A172 (cell line): Measurements from ENCODE around the gene COL26A1. TPM values are rescaled to one million over a fixed set of nuclear protein-coding genes. Genes with fewer than 3 reads are reported as not detected.

Source experiments
- DNase-seq: peaks from one replicate; pipeline ENCODE4 v3.0.0-alpha.2; 2015; ENCODE audit warnings: low spot score
- total RNA-seq: library from RNA; depleted of rRNA; stranded (reverse); fragments of >200 nt; shearing (Covaris generic); gene quantifications from 2 replicates; pipeline ENCODE4 v1.2.3, GENCODE V29; 2014

The COL26A1 gene
- total RNA-seq, 1 experiment from 2014 or later: not detected

GRCh38 chr7:101565601-101566209 lies 203.0 kb downstream of the COL26A1 start:
- no peak for DNase-seq

GRCh38 chr7:101567230-101567629 lies 204.6 kb downstream of the COL26A1 start:
- no peak for DNase-seq

DNA sequence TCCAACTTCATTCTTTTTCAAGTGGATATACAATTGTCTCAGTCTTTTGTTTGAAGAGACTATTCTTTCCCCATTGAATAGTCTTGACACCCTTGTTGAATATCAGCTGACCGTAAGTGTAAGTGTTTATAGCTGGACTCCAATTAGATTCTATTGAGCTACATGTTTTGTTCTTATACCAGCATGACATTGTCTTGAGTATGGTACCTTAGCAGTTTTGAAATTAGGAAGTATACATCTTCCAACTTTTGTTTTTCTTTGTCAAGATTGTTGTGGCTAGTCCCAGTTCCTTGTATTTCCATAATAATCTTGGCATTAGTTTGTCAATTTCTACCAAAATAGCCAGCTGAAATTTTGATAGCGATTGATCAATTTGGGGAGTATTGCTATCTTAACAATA lies 209.5 kb downstream of the COL26A1 start:
- no peak for DNase-seq

DNA sequence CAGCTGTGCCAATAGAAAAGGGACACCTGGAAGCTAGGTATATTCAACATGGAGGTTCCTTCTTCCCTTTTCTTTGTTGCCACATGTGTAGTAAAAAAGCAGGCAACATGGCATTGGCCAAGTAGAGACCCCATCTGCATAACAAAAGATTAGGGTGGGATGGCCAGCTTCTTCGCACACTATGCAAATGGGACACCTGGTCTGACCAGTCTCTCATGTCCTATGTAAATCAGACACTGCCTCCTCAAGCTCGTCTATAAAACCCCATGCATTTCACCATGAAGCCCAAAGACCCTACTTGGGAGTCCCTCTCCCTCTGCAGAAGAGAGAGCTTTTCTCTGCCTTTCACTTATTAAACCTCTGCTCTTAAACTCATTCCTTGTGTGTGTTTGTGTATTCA lies 212.5 kb downstream of the COL26A1 start:
- DNase-seq: no peak

GRCh38 chr7:101575721-101576120 lies 213.0 kb downstream of the COL26A1 start:
- DNase-seq: no peak

- DNase-seq: no peak
Observed at GRCh38 chr7:101576998-101577397, 214.3 kb downstream of the COL26A1 start.

- no peak for DNase-seq
Observed at GRCh38 chr7:101578552-101578951, 215.9 kb downstream of the COL26A1 start.

- no peak for DNase-seq
Observed at GRCh38 chr7:101580596-101580995, 217.9 kb downstream of the COL26A1 start.

- DNase-seq: no peak
Observed at GRCh38 chr7:101581891-101582290, 219.2 kb downstream of the COL26A1 start.

DNA sequence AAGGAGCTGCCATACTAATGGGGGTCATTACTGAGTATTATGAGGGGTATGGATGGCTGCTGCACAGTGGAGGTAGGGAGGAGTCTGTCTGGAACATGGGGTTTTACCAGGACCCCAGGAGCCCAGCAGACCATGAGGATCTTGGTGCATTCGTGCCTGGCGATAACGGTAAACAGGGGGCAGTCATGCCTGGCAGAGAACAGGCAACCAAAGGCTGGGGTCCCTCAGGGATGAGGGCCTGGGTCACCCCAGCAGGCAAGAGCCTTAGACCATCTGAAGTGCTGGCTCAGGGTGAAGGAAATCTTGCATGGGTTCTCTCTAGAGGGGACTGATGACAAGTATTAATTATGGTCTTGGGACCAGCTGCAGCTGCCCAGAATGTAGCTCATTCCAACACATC lies 220.3 kb downstream of the COL26A1 start:
- no peak for DNase-seq

DNA sequence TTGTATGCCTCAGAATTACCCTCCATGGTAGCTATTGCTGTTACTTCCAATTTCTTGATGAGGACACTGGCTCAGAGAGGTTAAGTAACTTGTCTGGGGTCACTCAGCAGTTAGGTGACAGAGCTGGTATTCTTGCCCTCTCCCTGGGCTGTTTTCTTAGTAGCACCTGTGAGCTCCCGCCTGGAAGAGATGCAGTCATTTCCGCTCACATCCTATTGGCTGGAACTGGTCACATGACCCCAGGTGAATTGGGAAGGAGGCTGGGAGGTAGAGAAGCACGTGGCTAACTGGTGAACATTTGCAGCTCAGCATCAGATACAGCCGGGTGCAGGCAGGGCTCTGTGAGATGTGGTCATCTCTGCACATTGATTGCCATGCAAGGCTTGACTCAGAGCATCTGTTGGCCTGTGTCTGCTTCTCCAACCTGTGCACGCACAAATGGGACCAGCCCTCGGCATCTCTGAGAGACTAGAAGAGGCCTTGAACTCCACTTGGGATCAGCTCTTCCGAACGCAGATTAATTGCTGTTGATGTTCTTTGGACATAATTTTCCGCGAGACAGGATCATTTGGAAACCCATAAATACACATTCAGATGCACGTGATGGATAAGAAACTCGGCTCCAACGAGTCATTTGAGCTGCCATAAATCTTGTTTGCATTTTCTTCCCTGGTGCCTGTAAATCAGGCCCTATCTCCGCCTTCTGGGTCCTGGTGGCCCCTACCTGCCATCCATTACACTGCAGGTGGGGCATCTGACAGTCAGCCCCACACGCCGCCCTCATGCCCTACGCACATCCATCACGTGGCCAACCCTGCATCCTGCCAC lies 223.6 kb downstream of the COL26A1 start:
- no peak for DNase-seq

DNA sequence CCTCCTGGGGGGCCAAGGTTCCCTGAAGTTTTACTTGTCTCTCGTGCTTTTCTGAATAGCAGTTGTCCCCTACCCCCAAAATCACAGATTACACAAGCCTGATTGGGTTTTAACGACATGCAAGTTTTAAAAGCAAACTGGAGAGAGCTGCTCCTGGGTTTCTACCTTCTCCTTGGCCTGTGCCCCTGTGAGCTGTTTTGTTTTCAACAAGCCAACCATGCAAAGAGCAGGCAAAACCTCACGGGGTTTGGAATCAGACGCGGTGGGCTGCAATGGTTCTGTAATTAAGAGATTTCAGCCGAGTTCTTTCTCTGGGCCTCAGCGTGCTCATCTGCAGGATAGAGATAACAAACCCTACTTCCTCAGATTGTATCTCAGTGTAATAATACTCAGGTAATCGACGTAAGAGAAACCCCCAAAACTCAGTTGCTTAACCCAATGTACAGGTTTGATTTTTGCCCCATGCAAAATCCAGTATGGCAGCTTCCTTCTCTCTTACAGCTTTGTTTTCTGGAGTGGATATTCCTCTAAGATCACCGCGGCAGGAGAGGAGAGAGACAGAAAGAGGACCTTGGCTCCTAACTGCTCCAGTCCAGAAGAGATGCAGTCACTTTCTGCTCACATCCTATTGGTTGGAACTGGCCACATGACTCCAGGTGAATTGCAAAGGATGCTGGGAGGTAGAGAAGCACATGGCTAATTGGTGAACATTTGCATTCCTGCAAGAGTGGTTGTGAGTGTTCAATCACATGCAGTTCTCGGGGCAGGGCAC lies 224.4 kb downstream of the COL26A1 start:
- no peak for DNase-seq

GRCh38 chr7:101588131-101588935 lies 225.7 kb downstream of the COL26A1 start:
- DNase-seq: no peak

DNA sequence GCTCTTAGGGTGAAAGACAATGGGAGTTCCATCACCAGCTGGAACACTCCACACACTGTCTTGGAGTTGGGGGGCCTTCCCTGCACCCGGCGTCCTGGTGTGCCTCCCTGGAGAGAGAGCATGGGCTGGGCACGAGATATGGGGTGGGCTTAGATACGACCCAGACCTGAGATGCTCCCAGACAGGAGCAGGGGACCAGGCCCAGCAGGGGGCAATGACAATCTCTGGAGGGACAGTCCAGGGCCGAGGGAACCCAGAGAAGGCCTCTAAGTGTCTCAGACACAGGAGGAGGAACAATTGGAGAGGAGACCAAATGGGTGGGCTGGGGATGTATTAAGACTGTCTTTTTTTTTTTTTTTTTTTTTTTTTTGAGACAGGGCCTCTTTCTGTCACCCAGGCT lies 226.4 kb downstream of the COL26A1 start:
- no peak for DNase-seq

- DNase-seq: no peak
Observed at GRCh38 chr7:101589976-101590662, 227.4 kb downstream of the COL26A1 start.

- DNase-seq: no peak
Observed at GRCh38 chr7:101590663-101591435, 228.2 kb downstream of the COL26A1 start.

DNA sequence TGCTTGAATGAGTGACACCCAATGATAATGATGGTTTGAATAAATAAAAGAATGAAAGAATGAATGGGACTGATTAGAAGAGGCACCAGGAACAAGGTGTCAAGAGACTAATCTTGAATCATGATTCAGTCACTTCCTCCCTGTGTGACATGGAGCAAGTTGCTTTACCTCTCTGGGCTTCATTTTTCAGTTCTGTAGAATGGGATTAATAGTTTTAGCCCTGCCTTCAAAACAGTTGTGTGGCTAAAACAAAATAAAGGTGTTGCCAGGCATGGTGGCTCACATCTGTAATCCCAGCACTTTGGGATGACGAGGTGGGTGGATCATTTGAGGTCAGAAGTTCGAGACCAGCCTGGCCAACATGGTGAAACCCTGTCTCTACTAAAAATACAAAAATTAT lies 228.8 kb downstream of the COL26A1 start:
- DNase-seq: no peak

DNA sequence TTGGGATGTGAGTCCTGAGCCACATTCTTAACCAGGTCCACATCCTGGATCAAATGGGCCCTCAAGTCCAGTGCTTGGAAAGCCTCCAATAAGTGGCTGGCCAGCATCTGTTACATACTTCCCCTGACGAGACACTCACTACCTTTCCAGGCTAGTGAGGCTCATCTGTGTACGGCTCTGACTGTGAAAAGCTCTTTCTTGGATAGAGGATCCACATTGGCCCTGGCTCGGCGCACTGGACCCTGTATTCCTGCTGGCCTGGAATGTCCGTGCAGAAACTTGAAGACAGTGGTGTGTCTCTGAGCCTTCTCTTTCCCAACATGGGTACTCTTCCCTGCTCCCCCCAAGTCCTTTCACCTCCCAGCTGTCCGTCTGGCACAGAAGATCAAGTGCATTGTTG lies 230.9 kb downstream of the COL26A1 start:
- no peak for DNase-seq

- no peak for DNase-seq
Observed at GRCh38 chr7:101594790-101595189, 232.1 kb downstream of the COL26A1 start.

DNA sequence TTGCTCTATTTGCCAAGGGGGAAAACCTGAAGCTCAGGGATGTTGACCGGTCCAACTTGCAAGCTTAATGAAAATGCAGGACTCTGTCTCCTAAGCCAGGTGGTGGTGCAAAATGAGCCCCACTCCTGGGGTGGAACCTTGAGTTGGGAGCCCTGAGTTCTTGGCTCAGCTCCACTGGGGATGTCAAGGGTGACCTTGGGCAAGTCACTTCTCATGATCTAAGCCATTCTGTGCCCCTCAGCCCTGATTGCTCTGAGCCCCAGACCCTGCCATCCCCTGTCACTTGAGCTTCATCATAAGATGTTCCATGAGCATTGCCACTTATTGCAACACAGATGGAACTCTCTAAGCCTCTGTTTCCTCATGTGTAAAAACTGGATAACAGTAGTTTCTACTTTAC lies 232.6 kb downstream of the COL26A1 start:
- DNase-seq: no peak
